Tibial nerve (tissue), 4 donors: ENCODE measurements around the gene NDST1.

ENCODE experiments used
- EP300 ChIP-seq, 2 donors: sonication (generic); formaldehyde crosslinking; IDR thresholded peaks; one replicate each; pipeline ENCODE4 v1.6.1; 2017; ENCODE audit warnings: antibody characterized with exemption in 2 of 2, mild to moderate bottlenecking in 1 of 2
- POLR2A ChIP-seq, 2 donors: fragments of 450-650 bp; IDR thresholded peaks; one replicate each; pipeline ENCODE4 v1.6.1; 2017; ENCODE audit warnings: antibody characterized with exemption in 2 of 2, mild to moderate bottlenecking in 2 of 2, moderate library complexity in 2 of 2
- TF ChIP-seq, protein P1 (sequence below), 5 experiments: fragments of 200-600 bp in 3 of 5; fragments of 450-650 bp in 2 of 5; sonication (generic) in 3 of 5; IDR thresholded peaks; one replicate each; pipeline ENCODE4 v1.5.1; 2016 to 2019; ENCODE audit warnings: antibody characterized with exemption in 5 of 5, mild to moderate bottlenecking in 3 of 5, moderate library complexity in 2 of 5

DNA sequence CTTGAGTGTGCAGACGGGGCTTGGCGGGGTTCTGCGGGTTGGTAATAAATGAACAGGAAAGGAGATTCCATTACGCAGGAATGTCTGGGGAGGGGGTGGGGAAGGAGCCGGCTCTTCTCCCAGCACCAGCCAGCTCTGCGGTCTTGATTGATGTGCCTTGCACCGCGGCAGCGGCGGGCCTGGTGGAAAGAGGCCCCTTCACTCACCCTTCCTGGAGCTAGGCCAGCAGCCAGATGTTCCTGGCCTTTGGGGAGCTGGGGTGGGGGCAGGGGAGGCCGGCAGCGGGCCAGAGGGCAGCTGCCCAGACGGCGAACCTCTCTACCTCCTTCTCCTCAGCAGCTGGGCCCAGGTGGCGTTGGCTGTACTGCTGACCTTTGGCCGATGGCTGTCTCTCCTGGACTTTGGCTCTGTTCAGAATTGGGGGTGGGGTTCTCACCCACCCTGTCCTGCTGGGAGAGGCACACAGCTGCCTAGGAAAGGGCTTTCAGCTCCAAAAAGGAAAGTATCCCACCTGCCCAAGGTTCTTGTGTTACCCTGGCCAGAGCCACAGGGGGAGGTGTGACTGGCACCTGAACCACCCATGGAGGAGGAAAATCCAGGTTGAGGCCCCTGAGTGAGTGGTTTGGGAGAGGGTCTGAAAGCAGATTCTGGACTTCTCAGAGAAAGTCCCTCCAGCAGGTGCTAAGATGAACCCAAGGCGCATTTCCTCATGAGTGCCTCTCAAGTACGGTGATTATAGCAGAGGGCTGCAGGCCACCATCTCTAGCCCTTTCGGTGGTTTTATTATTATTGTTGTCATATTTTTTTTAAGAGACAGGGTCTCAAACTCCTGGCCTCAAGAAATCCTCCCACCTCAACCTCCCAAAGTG lies 74.5 kb downstream of the NDST1 start:
- no peak for TF ChIP-seq EP300 (IDR thresholded peaks at IDR 0.05)
- TF ChIP-seq, protein P1, sequence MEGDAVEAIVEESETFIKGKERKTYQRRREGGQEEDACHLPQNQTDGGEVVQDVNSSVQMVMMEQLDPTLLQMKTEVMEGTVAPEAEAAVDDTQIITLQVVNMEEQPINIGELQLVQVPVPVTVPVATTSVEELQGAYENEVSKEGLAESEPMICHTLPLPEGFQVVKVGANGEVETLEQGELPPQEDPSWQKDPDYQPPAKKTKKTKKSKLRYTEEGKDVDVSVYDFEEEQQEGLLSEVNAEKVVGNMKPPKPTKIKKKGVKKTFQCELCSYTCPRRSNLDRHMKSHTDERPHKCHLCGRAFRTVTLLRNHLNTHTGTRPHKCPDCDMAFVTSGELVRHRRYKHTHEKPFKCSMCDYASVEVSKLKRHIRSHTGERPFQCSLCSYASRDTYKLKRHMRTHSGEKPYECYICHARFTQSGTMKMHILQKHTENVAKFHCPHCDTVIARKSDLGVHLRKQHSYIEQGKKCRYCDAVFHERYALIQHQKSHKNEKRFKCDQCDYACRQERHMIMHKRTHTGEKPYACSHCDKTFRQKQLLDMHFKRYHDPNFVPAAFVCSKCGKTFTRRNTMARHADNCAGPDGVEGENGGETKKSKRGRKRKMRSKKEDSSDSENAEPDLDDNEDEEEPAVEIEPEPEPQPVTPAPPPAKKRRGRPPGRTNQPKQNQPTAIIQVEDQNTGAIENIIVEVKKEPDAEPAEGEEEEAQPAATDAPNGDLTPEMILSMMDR (IDR thresholded peaks at IDR 0.05) = no peak
- no peak for TF ChIP-seq POLR2A (IDR thresholded peaks at IDR 0.05)
